SJCRH30 (cell line): ENCODE data around the gene SHROOM1. TPM values are rescaled to one million over a fixed set of nuclear protein-coding genes. Genes with fewer than 3 reads are reported as not detected.

ENCODE experiments used
- DNase-seq, 2 experiments: peaks; one replicate each; pipeline ENCODE4 v3.0.0-alpha.2; 2015 to 2020
- H3K27ac ChIP-seq: fragments of 250-450 bp; sonication (Bioruptor Pico); 2 replicates; pipeline ENCODE4 v1.5.1; 2020; ENCODE audit warnings: mild to moderate bottlenecking, moderate library complexity
- H3K27me3 ChIP-seq: fragments of 250-450 bp; sonication (Bioruptor Pico); 2 replicates; pipeline ENCODE4 v1.5.1; 2020; ENCODE audit warnings: mild to moderate bottlenecking, moderate library complexity
- H3K36me3 ChIP-seq: fragments of 250-450 bp; sonication (Bioruptor Pico); 2 replicates; pipeline ENCODE4 v1.5.1; 2020; ENCODE audit warnings: mild to moderate bottlenecking, moderate library complexity
- H3K4me1 ChIP-seq: fragments of 250-450 bp; sonication (Bioruptor Pico); 2 replicates; pipeline ENCODE4 v1.5.1; 2020; ENCODE audit warnings: mild to moderate bottlenecking, moderate library complexity
- H3K4me3 ChIP-seq: fragments of 250-450 bp; sonication (Bioruptor Pico); 2 replicates; pipeline ENCODE4 v1.5.1; 2020; ENCODE audit warnings: mild to moderate bottlenecking, moderate library complexity
- H3K9me3 ChIP-seq: fragments of 250-450 bp; sonication (Bioruptor Pico); replicated peaks from 2 replicates; pipeline ENCODE4 v1.5.1; 2020; ENCODE audit warnings: mild to moderate bottlenecking, moderate library complexity
- total RNA-seq: library from RNA; depleted of rRNA; stranded (reverse); fragments of >200 nt; shearing (Covaris generic); gene quantifications from 2 replicates; pipeline ENCODE4 v1.2.3, GENCODE V29; 2014

Gene SHROOM1
- total RNA-seq, 1 experiment from 2014 or later = 1.6 TPM

- Histone ChIP-seq H3K4me3 (no peak overlapping the region), H3K36me3 (no peaks in the 10 kb centered on the region), H3K27ac (no peak overlapping the region), H3K9me3 (no peaks in the 10 kb centered on the region), H3K4me1 (no peaks in the 10 kb centered on the region), H3K27me3 (no peaks in the 10 kb centered on the region; the same call in 1 of the 2 replicates)
- DNase-seq = no peak
Measured at GRCh38 chr5:132837868-132838267, 7.4 kb upstream of the SHROOM1 start.

GRCh38 chr5:132836852-132837251 is 6.4 kb upstream of the SHROOM1 start:
- no peaks in the 10 kb centered on the region for H3K9me3 ChIP-seq
- H3K4me3 ChIP-seq = no peak overlapping the region
- no peaks in the 10 kb centered on the region for H3K36me3 ChIP-seq
- DNase-seq = no peak
- no peaks in the 10 kb centered on the region for H3K4me1 ChIP-seq
- no peaks in the 10 kb centered on the region; the same call in 1 of the 2 replicates for H3K27me3 ChIP-seq
- H3K27ac ChIP-seq = no peak overlapping the region

GRCh38 chr5:132834057-132834456 is 3.6 kb upstream of the SHROOM1 start:
- no peak for DNase-seq
- Histone ChIP-seq H3K27me3 (no peaks in the 10 kb centered on the region), H3K36me3 (no peaks in the 10 kb centered on the region), H3K27ac (no peak overlapping the region), H3K4me1 (no peaks in the 10 kb centered on the region), H3K4me3 (no peak overlapping the region), H3K9me3 (no peaks in the 10 kb centered on the region)

- no peaks in the 10 kb centered on the region for H3K4me1 ChIP-seq
- no peaks in the 10 kb centered on the region for H3K36me3 ChIP-seq
- no peak overlapping the region for H3K27ac ChIP-seq
- H3K27me3 ChIP-seq = no peaks in the 10 kb centered on the region
- no peak for DNase-seq
- H3K9me3 ChIP-seq = no peaks in the 10 kb centered on the region
- no peak overlapping the region for H3K4me3 ChIP-seq
Measured at GRCh38 chr5:132832612-132833011, 2.2 kb upstream of the SHROOM1 start.

GRCh38 chr5:132831095-132831860 is 831 bp upstream of the SHROOM1 start:
- Histone ChIP-seq H3K27me3 (no peaks in the 10 kb centered on the region), H3K27ac (no peak overlapping the region), H3K4me1 (no peaks in the 10 kb centered on the region), H3K4me3 (peak overlapping the region; percentile 69), H3K36me3 (no peaks in the 10 kb centered on the region), H3K9me3 (no peaks in the 10 kb centered on the region)
- DNase-seq = no peak

- H3K36me3 ChIP-seq = no peaks in the 10 kb centered on the region
- H3K4me1 ChIP-seq = no peaks in the 10 kb centered on the region
- H3K4me3 ChIP-seq = peak overlapping the region; percentile 69
- H3K9me3 ChIP-seq = no peaks in the 10 kb centered on the region
- peak; percentile 72 to 77 for DNase-seq
- H3K27me3 ChIP-seq = no peaks in the 10 kb centered on the region
- no peak overlapping the region for H3K27ac ChIP-seq
Measured at GRCh38 chr5:132829742-132830435, 558 bp downstream of the SHROOM1 start.

GRCh38 chr5:132828846-132829494 is 1.5 kb downstream of the SHROOM1 start:
- Histone ChIP-seq H3K4me1 (no peaks in the 10 kb centered on the region), H3K27ac (no peak overlapping the region), H3K9me3 (no peaks in the 10 kb centered on the region), H3K27me3 (no peaks in the 10 kb centered on the region), H3K36me3 (no peaks in the 10 kb centered on the region), H3K4me3 (no peak overlapping the region)
- no peak for DNase-seq

GRCh38 chr5:132827943-132828673 is 2.3 kb downstream of the SHROOM1 start:
- Histone ChIP-seq H3K4me1 (no peaks in the 10 kb centered on the region), H3K4me3 (no peak overlapping the region), H3K27ac (no peak overlapping the region), H3K9me3 (no peaks in the 10 kb centered on the region), H3K36me3 (no peaks in the 10 kb centered on the region), H3K27me3 (no peaks in the 10 kb centered on the region)
- DNase-seq = no peak

- no peaks in the 10 kb centered on the region for H3K9me3 ChIP-seq
- no peaks in the 10 kb centered on the region for H3K27me3 ChIP-seq
- peaks cover 6% of the 10 kb centered on the region for H3K4me1 ChIP-seq
- no peak overlapping the region for H3K27ac ChIP-seq
- no peaks in the 10 kb centered on the region for H3K36me3 ChIP-seq
- no peak for DNase-seq
- H3K4me3 ChIP-seq = no peak overlapping the region
Measured at GRCh38 chr5:132826424-132827082, 3.9 kb downstream of the SHROOM1 start.

- Histone ChIP-seq H3K27me3 (no peaks in the 10 kb centered on the region), H3K4me3 (no peak overlapping the region), H3K4me1 (peaks cover 12% of the 10 kb centered on the region), H3K27ac (no peak overlapping the region), H3K36me3 (no peaks in the 10 kb centered on the region), H3K9me3 (no peaks in the 10 kb centered on the region)
- no peak for DNase-seq
Measured at GRCh38 chr5:132825834-132826391, 4.5 kb downstream of the SHROOM1 start.

GRCh38 chr5:132825033-132825833 is 5.2 kb downstream of the SHROOM1 start:
- Histone ChIP-seq H3K4me1 (peaks cover 17% of the 10 kb centered on the region), H3K9me3 (no peaks in the 10 kb centered on the region), H3K36me3 (no peaks in the 10 kb centered on the region), H3K27ac (no peak overlapping the region), H3K27me3 (no peaks in the 10 kb centered on the region), H3K4me3 (no peak overlapping the region)
- DNase-seq = no peak

- Histone ChIP-seq H3K9me3 (no peaks in the 10 kb centered on the region), H3K4me1 (peaks cover 17% of the 10 kb centered on the region), H3K27me3 (no peaks in the 10 kb centered on the region), H3K36me3 (no peaks in the 10 kb centered on the region), H3K4me3 (no peak overlapping the region), H3K27ac (no peak overlapping the region)
- no peak for DNase-seq
Measured at GRCh38 chr5:132824426-132824825, 6.0 kb downstream of the SHROOM1 start.

GRCh38 chr5:132823481-132824050 is 6.9 kb downstream of the SHROOM1 start:
- Histone ChIP-seq H3K4me1 (peaks cover 17% of the 10 kb centered on the region), H3K27me3 (no peaks in the 10 kb centered on the region), H3K36me3 (no peaks in the 10 kb centered on the region), H3K27ac (no peak overlapping the region), H3K4me3 (no peak overlapping the region), H3K9me3 (no peaks in the 10 kb centered on the region)
- no peak for DNase-seq
